Peyer's patch (tissue), 4 donors: Measurements from ENCODE around the gene CACNA1B.

ENCODE experiments used
- POLR2A ChIP-seq, 2 donors: fragments of 450-650 bp; IDR thresholded peaks; one replicate each; pipeline ENCODE4 v1.5.1; 2017; ENCODE audit warnings: antibody characterized with exemption in 2 of 2, mild to moderate bottlenecking in 2 of 2, moderate library complexity in 2 of 2
- TF ChIP-seq, protein P1 (sequence below), 6 experiments: fragments of 450-650 bp in 4 of 6; fragments of 200-600 bp in 2 of 6; sonication (generic) in 1 of 6; IDR thresholded peaks; one replicate each; pipeline ENCODE4 v1.5.1; 2017 to 2019; ENCODE audit warnings: antibody characterized with exemption in 6 of 6, mild to moderate bottlenecking in 3 of 6, moderate library complexity in 1 of 6

DNA sequence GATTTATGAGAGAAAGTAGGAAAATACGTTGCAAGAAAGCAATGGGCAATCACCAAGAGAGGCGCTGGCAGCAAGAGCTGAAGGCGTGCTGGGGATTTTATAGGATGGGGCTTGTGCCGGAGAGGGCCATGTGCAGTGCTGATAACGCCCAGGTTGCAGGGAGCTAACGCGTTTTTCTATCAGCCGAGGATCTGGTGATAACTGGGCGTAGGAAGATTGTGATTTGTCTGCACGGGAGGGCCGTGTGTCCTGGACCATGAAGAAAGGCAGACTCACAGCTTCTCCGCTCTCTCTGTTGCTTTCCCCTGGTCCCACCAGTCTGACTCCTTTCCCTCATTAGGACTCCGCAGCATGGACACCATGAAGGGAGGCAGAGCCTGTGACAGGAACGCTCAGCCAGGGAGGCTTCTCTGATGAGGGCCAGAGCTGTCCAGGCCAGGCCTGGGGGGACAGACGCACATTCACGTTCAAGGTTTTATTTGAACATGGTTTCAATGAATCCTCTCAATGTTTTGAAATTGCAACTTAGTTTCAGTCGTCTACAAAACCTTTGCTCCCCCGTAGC lies 11.9 kb upstream of the CACNA1B start:
- TF ChIP-seq, protein P1, sequence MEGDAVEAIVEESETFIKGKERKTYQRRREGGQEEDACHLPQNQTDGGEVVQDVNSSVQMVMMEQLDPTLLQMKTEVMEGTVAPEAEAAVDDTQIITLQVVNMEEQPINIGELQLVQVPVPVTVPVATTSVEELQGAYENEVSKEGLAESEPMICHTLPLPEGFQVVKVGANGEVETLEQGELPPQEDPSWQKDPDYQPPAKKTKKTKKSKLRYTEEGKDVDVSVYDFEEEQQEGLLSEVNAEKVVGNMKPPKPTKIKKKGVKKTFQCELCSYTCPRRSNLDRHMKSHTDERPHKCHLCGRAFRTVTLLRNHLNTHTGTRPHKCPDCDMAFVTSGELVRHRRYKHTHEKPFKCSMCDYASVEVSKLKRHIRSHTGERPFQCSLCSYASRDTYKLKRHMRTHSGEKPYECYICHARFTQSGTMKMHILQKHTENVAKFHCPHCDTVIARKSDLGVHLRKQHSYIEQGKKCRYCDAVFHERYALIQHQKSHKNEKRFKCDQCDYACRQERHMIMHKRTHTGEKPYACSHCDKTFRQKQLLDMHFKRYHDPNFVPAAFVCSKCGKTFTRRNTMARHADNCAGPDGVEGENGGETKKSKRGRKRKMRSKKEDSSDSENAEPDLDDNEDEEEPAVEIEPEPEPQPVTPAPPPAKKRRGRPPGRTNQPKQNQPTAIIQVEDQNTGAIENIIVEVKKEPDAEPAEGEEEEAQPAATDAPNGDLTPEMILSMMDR (IDR thresholded peaks at IDR 0.05) = no peak
- no peak for TF ChIP-seq POLR2A (IDR thresholded peaks at IDR 0.05)
